Esophagus muscularis mucosa (tissue), 4 donors: ENCODE data around the gene CLEC16A. TPM values are rescaled to one million over a fixed set of nuclear protein-coding genes. Genes with fewer than 3 reads are reported as not detected.

Source experiments
- DNase-seq: peaks from one replicate; pipeline ENCODE4 v3.0.0-alpha.2; 2017; ENCODE audit errors: extremely low spot score
- H3K27ac ChIP-seq, 4 donors: fragments of 200-600 bp; sonication (generic); replicated peaks in 1 of 4; 1 replicate in 3 of 4; 2 replicates in 1 of 4; pipeline ENCODE4 v1.5.1; 2016 to 2019; ENCODE audit warnings: mild to moderate bottlenecking in 1 of 4
- H3K27me3 ChIP-seq, 4 donors: fragments of 200-600 bp; sonication (generic); one replicate each; pipeline versions ENCODE4 v1.5.1 to v1.6.0; 2016 to 2019
- H3K36me3 ChIP-seq, 4 donors: fragments of 200-600 bp; sonication (generic); one replicate each; pipeline ENCODE4 v1.5.1; 2016 to 2019
- H3K4me1 ChIP-seq, 4 donors: fragments of 200-600 bp; sonication (generic); one replicate each; pipeline ENCODE4 v1.5.1; 2016 to 2019
- H3K4me3 ChIP-seq, 4 donors: fragments of 200-600 bp; sonication (generic); 1 replicate in 2 of 4; 2 replicates in 2 of 4; pipeline ENCODE4 v1.5.1; 2016 to 2019; ENCODE audit warnings: mild to moderate bottlenecking in 4 of 4, moderate library complexity in 1 of 4
- H3K9me3 ChIP-seq, 4 donors: fragments of 200-600 bp; sonication (generic); 1 replicate in 3 of 4; 2 replicates in 1 of 4; pipeline ENCODE4 v1.5.1; 2016 to 2019
- EP300 ChIP-seq: sonication (generic); formaldehyde crosslinking; IDR thresholded peaks from one replicate; pipeline ENCODE4 v1.6.1; 2017; ENCODE audit warnings: antibody characterized with exemption
- POLR2A ChIP-seq: fragments of 450-650 bp; IDR thresholded peaks from one replicate; pipeline ENCODE4 v1.6.1; 2017; ENCODE audit warnings: antibody characterized with exemption, moderate library complexity, mild to moderate bottlenecking, low read depth
- POLR2AphosphoS5 ChIP-seq, 2 donors: sonication (generic); formaldehyde crosslinking; IDR thresholded peaks; one replicate each; pipeline ENCODE4 v1.6.1; 2017; ENCODE audit warnings: antibody characterized with exemption in 2 of 2
- WGBS: methylation state at CpG from one replicate; pipeline ENCODE4 v1.1.5; 2018; 5-methylcytosine and 5-hydroxymethylcytosine counted together
- intact Hi-C: fragments of 100-400 bp; cut with DNase I; formaldehyde crosslinking; loops from one replicate; pipeline ENCODE4 v1.15.1; 2023
- total RNA-seq, 4 donors: library from RNA; depleted of rRNA; stranded (reverse); fragments of >200 nt; gene quantifications; one replicate each; pipeline versions ENCODE4 v1.1.0 to v1.2.1, GENCODE V29; 2016
- TF ChIP-seq, protein P1 (sequence below), 3 experiments: fragments of 200-600 bp in 2 of 3; fragments of 450-650 bp in 1 of 3; sonication (generic) in 2 of 3; IDR thresholded peaks; one replicate each; pipeline ENCODE4 v1.5.1; 2017 to 2019; ENCODE audit warnings: antibody characterized with exemption in 3 of 3, mild to moderate bottlenecking in 2 of 3, moderate library complexity in 1 of 3

CLEC16A gene
- total RNA-seq, 4 donors from 2014 or later = 22.3 to 34.7 (median 29.2) TPM

DNA sequence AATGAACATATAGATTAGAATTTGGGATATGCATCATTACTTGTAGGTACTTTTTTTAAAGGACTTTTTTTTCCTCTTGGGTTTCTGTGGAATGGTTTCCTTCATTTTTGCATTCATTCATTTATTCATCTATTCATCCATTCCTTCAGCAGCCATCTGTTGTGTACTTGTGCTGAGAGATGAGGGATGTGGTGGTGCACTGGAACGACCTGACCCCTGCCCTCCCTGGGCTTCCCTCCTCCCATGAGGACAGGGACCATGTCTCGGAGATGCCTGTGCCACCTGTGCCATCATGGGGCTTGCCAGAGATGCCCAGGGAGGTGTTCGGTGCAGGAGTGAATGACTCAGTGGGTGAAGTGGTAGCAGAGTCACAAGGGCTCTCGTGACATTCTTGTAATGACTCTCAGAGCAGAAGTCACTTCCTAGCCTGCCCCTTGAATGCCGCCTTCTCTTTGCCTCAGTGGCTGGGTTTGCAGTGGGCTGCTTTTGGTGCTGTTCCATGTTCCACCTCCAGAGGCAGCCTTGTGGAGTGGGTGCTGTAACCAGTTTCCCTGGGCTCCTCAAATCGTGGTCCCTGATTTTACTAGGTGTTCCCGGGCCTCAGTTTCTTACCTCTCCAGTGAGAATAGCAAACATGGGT lies 43.9 kb downstream of the CLEC16A start:
- Histone ChIP-seq H3K9me3 (no peaks in the 10 kb centered on the region), H3K36me3 (peaks cover 5 to 61% (median 38%) of the 10 kb centered on the region in 4 donors), H3K4me1 (peaks cover 7 to 20% (median 12%) of the 10 kb centered on the region in 4 donors), H3K27ac (no peak overlapping the region), H3K4me3 (no peak overlapping the region), H3K27me3 (no peaks in the 10 kb centered on the region)
- WGBS = 71% methylated on average over 7 of the region's 7 CpGs
- intact Hi-C loops = loop anchor here (10.0 kb wide), 1 partner anchor 107 kb away; no protein-coding TSS in a partner anchor
- DNase-seq = no peak
- no peak for TF ChIP-seq EP300
- TF ChIP-seq, protein P1, sequence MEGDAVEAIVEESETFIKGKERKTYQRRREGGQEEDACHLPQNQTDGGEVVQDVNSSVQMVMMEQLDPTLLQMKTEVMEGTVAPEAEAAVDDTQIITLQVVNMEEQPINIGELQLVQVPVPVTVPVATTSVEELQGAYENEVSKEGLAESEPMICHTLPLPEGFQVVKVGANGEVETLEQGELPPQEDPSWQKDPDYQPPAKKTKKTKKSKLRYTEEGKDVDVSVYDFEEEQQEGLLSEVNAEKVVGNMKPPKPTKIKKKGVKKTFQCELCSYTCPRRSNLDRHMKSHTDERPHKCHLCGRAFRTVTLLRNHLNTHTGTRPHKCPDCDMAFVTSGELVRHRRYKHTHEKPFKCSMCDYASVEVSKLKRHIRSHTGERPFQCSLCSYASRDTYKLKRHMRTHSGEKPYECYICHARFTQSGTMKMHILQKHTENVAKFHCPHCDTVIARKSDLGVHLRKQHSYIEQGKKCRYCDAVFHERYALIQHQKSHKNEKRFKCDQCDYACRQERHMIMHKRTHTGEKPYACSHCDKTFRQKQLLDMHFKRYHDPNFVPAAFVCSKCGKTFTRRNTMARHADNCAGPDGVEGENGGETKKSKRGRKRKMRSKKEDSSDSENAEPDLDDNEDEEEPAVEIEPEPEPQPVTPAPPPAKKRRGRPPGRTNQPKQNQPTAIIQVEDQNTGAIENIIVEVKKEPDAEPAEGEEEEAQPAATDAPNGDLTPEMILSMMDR (IDR thresholded peaks at IDR 0.05) = peak in 1 of 3 experiments; percentile 11

DNA sequence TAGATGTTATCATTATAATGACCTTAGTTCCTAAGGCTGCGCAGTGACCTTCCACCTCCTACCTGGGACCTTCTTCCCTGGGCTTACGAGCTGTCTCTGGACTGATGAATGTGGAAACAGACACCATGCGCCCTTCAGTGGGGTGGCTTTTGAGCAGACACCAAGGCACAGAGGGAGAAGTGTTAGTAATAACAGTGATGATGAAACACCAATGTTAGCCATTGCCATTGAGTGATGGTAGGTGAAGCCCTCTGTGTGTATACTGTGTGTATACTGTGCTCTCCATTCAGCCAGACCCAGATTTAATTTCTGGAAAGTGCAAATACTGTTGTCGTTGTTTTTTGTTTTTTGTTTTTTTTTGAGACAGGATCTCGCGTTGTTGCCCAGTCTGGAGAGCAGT lies 44.5 kb downstream of the CLEC16A start:
- no peaks in the 10 kb centered on the region for H3K9me3 ChIP-seq
- DNase-seq = no peak
- H3K27ac ChIP-seq = no peak overlapping the region
- H3K36me3 ChIP-seq = peaks cover 5 to 59% (median 38%) of the 10 kb centered on the region in 4 donors
- intact Hi-C loops = loop anchor here (10.0 kb wide), 1 partner anchor 106 kb away; no protein-coding TSS in a partner anchor
- H3K27me3 ChIP-seq = no peaks in the 10 kb centered on the region
- 97% methylated on average over 6 of the region's 6 CpGs for WGBS
- peaks cover 9 to 22% (median 12%) of the 10 kb centered on the region in 4 donors for H3K4me1 ChIP-seq
- TF ChIP-seq, protein P1 (IDR thresholded peaks at IDR 0.05) = no peak
- H3K4me3 ChIP-seq = no peak overlapping the region

GRCh38 chr16:10989559-10989958 lies 45.2 kb downstream of the CLEC16A start:
- Histone ChIP-seq H3K36me3 (peaks cover 5 to 61% (median 38%) of the 10 kb centered on the region in 4 donors), H3K27me3 (no peaks in the 10 kb centered on the region), H3K27ac (no peak overlapping the region), H3K9me3 (no peaks in the 10 kb centered on the region), H3K4me1 (peaks cover 9 to 22% (median 12%) of the 10 kb centered on the region in 4 donors), H3K4me3 (no peak overlapping the region)
- intact Hi-C loops = loop anchor here (10.0 kb wide), 1 partner anchor 105 kb away; no protein-coding TSS in a partner anchor
- 87% methylated on average over 6 of the region's 6 CpGs for WGBS
- no peak for DNase-seq
- TF ChIP-seq POLR2A (no peak), EP300 (no peak)

GRCh38 chr16:10990378-10990777 lies 46.0 kb downstream of the CLEC16A start:
- Histone ChIP-seq H3K27ac (no peak overlapping the region), H3K4me1 (peaks cover 9 to 22% (median 12%) of the 10 kb centered on the region in 4 donors), H3K36me3 (peaks cover 5 to 66% (median 38%) of the 10 kb centered on the region in 4 donors), H3K9me3 (no peaks in the 10 kb centered on the region), H3K27me3 (no peaks in the 10 kb centered on the region), H3K4me3 (no peak overlapping the region)
- no peak for DNase-seq
- no peak for TF ChIP-seq POLR2A
- no peak for TF ChIP-seq POLR2AphosphoS5 (IDR thresholded peaks at IDR 0.05)
- TF ChIP-seq, protein P1 (IDR thresholded peaks at IDR 0.05) = no peak
- no peak for TF ChIP-seq EP300
- WGBS = 96% methylated on average over 5 of the region's 5 CpGs
- intact Hi-C loops = no loop called here

GRCh38 chr16:10992112-10992511 lies 47.7 kb downstream of the CLEC16A start:
- H3K27ac ChIP-seq = peak overlapping the region in 2 of 4 donors; percentile 27 to 49
- TF ChIP-seq, protein P1 (IDR thresholded peaks at IDR 0.05) = no peak
- no peak for TF ChIP-seq EP300
- TF ChIP-seq POLR2AphosphoS5 (IDR thresholded peaks at IDR 0.05) = no peak
- no peak for TF ChIP-seq POLR2A
- H3K4me1 ChIP-seq = peaks cover 9 to 22% (median 12%) of the 10 kb centered on the region in 4 donors
- no peak for DNase-seq
- no peaks in the 10 kb centered on the region for H3K9me3 ChIP-seq
- no peaks in the 10 kb centered on the region for H3K27me3 ChIP-seq
- H3K4me3 ChIP-seq = no peak overlapping the region
- WGBS = 43% methylated on average over 4 of the region's 4 CpGs
- H3K36me3 ChIP-seq = peaks cover 5 to 77% (median 48%) of the 10 kb centered on the region in 4 donors
- intact Hi-C loops = no loop called here
